GM23338 (cell line): ENCODE measurements around the gene ISOC2. TPM values are rescaled to one million over a fixed set of nuclear protein-coding genes. Genes with fewer than 3 reads are reported as not detected.

Experiments
- ATAC-seq: fragments of 200-7000 bp; cut with Tn5 transposase; 3 replicates; pipeline ENCODE4 v1.9.1; 2020
- DNase-seq: peaks from one replicate; pipeline ENCODE4 v3.0.0-alpha.2; 2015; ENCODE audit warnings: low spot score
- H2AFZ ChIP-seq: fragments of 200-600 bp; sonication (generic); 2 replicates; pipeline ENCODE4 v1.8.0; 2016; ENCODE audit warnings: antibody characterized with exemption, mild to moderate bottlenecking, moderate library complexity
- H3F3A ChIP-seq: fragments of 200-600 bp; sonication (generic); replicated peaks from 2 replicates; pipeline ENCODE4 v1.8.0; 2017; ENCODE audit warnings: antibody characterized with exemption, mixed run types, low read depth
- H3K27ac ChIP-seq: fragments of 200-600 bp; sonication (generic); 2 replicates; pipeline ENCODE4 v1.6.1; 2016; ENCODE audit warnings: low read depth
- H3K27me3 ChIP-seq: fragments of 200-600 bp; sonication (generic); 2 replicates; pipeline ENCODE4 v1.8.0; 2016; ENCODE audit warnings: mild to moderate bottlenecking, mixed run types, moderate library complexity; ENCODE audit not compliant: insufficient read depth
- H3K36me3 ChIP-seq: fragments of 200-600 bp; sonication (generic); 2 replicates; pipeline ENCODE4 v1.8.0; 2016; ENCODE audit warnings: mild to moderate bottlenecking; ENCODE audit not compliant: insufficient read depth
- H3K4me1 ChIP-seq: fragments of 200-600 bp; sonication (generic); 2 replicates; pipeline ENCODE4 v1.8.0; 2016; ENCODE audit warnings: mild to moderate bottlenecking, moderate library complexity; ENCODE audit not compliant: insufficient read depth
- H3K4me2 ChIP-seq: fragments of 200-600 bp; sonication (generic); 2 replicates; pipeline ENCODE4 v1.7.1; 2017; ENCODE audit warnings: mixed run types
- H3K4me3 ChIP-seq: fragments of 200-600 bp; sonication (generic); 2 replicates; pipeline ENCODE4 v1.6.1; 2016; ENCODE audit warnings: mixed run types
- H3K79me2 ChIP-seq: fragments of 200-600 bp; sonication (generic); replicated peaks from 2 replicates; pipeline ENCODE4 v1.8.0; 2017; ENCODE audit warnings: mild to moderate bottlenecking; ENCODE audit not compliant: insufficient read depth
- H3K9me2 ChIP-seq: fragments of 200-600 bp; sonication (generic); 2 replicates; pipeline ENCODE4 v1.8.0; 2017; ENCODE audit not compliant: insufficient read depth
- H4K20me1 ChIP-seq: fragments of 200-600 bp; sonication (generic); replicated peaks from 2 replicates; pipeline ENCODE4 v1.8.0; 2017; ENCODE audit warnings: mild to moderate bottlenecking; ENCODE audit not compliant: insufficient read depth
- H3K27ac Mint-ChIP-seq: 2 replicates; pipeline ENCODE4 v1.8.0; 2020; ENCODE audit warnings: inconsistent platforms, mild to moderate bottlenecking, moderate library complexity, mixed read lengths
- H3K27me3 Mint-ChIP-seq: 3 replicates; pipeline ENCODE4 v1.8.0; 2022; ENCODE audit warnings: low read depth, mild to moderate bottlenecking, moderate library complexity, mixed read lengths, inconsistent platforms; ENCODE audit not compliant: insufficient read depth, poor library complexity
- H3K36me3 Mint-ChIP-seq: 3 replicates; pipeline ENCODE4 v1.8.0; 2021; ENCODE audit warnings: low read depth, mild to moderate bottlenecking, inconsistent platforms, moderate library complexity, mixed read lengths
- H3K4me1 Mint-ChIP-seq: 3 replicates; pipeline ENCODE4 v1.8.0; 2020; ENCODE audit warnings: mild to moderate bottlenecking, inconsistent platforms, mixed read lengths
- H3K4me3 Mint-ChIP-seq: 3 replicates; pipeline ENCODE4 v1.8.0; 2021; ENCODE audit warnings: moderate library complexity, mild to moderate bottlenecking, inconsistent platforms, mixed read lengths
- H3K9me3 Mint-ChIP-seq: 3 replicates; pipeline ENCODE4 v1.8.0; 2020; ENCODE audit warnings: moderate library complexity, mild to moderate bottlenecking, inconsistent platforms, mixed read lengths
- CREB1 ChIP-seq: fragments of 250-450 bp; sonication (Bioruptor Pico); IDR thresholded peaks from 2 replicates; pipeline ENCODE4 v1.5.0; 2020; ENCODE audit warnings: low read depth, mild to moderate bottlenecking, moderate library complexity
- CTCF ChIP-seq, 2 experiments: fragments of 200-600 bp in 1 of 2; sonication (generic) in 1 of 2; conservative IDR thresholded peaks; 2 replicates each; pipeline versions ENCODE4 v1.5.1 to v1.6.1; 2016 to 2017; ENCODE audit warnings: antibody characterized with exemption in 2 of 2, low read depth in 2 of 2, mild to moderate bottlenecking in 2 of 2, moderate library complexity in 1 of 2
- EZH2 ChIP-seq: fragments of 200-600 bp; sonication (generic); IDR thresholded peaks from one replicate; pipeline ENCODE4 v1.8.0; 2017; ENCODE audit warnings: antibody characterized with exemption, mild to moderate bottlenecking, low read depth; ENCODE audit not compliant: unreplicated experiment
- EZH2phosphoT487 ChIP-seq: fragments of 200-600 bp; sonication (generic); IDR thresholded peaks from one replicate; pipeline ENCODE4 v1.8.1; 2018; ENCODE audit warnings: antibody characterized with exemption; ENCODE audit not compliant: unreplicated experiment
- JUNB ChIP-seq: IDR thresholded peaks from one replicate; pipeline ENCODE4 v1.6.1; 2016; ENCODE audit warnings: antibody characterized with exemption; ENCODE audit not compliant: unreplicated experiment
- NANOG ChIP-seq: IDR thresholded peaks from 2 replicates; pipeline ENCODE4 v1.6.1; 2016; ENCODE audit warnings: antibody characterized with exemption, borderline replicate concordance
- POLR2AphosphoS5 ChIP-seq: IDR thresholded peaks from 2 replicates; pipeline ENCODE4 v1.6.1; 2016; ENCODE audit warnings: antibody characterized with exemption, low read depth
- REST ChIP-seq: IDR thresholded peaks from one replicate; pipeline ENCODE4 v1.6.1; 2018; ENCODE audit warnings: antibody characterized with exemption; ENCODE audit not compliant: unreplicated experiment
- STAT1 ChIP-seq: IDR thresholded peaks from one replicate; pipeline ENCODE4 v1.6.1; 2016; ENCODE audit warnings: antibody characterized with exemption; ENCODE audit not compliant: unreplicated experiment
- ZNF114 ChIP-seq: fragments of 250-450 bp; sonication (Bioruptor Pico); IDR thresholded peaks from 2 replicates; pipeline ENCODE4 v1.5.0; 2020; ENCODE audit warnings: mild to moderate bottlenecking, moderate library complexity
- ZNF331 ChIP-seq: fragments of 250-450 bp; sonication (Bioruptor Pico); IDR thresholded peaks from 2 replicates; pipeline ENCODE4 v1.5.0; 2020; ENCODE audit warnings: low read depth, mild to moderate bottlenecking, moderate library complexity
- ZNF462 ChIP-seq: fragments of 250-450 bp; sonication (Bioruptor Pico); IDR thresholded peaks from 2 replicates; pipeline ENCODE4 v1.5.0; 2020; ENCODE audit warnings: mild to moderate bottlenecking, moderate library complexity
- polyA plus RNA-seq: library from polyadenylated mRNA; unstranded; fragments of >200 nt; fragmentation: Nextera tagmentation; extraction: Ambion mirVana; gene quantifications from 2 replicates; pipeline ENCODE4 v1.2.1, GENCODE V29; 2016
- total RNA-seq: library from RNA; depleted of rRNA; stranded (reverse); fragments of >200 nt; shearing (Covaris generic); gene quantifications from 2 replicates; pipeline ENCODE4 v1.2.3, GENCODE V29; 2014
- TF ChIP-seq, protein P1 (sequence below): IDR thresholded peaks from 2 replicates; pipeline ENCODE4 v1.6.1; 2016; ENCODE audit warnings: antibody characterized with exemption

Gene ISOC2
- total and polyA plus RNA-seq, 2 experiments from 2014 or later: 62.6 to 85.2 TPM

DNA sequence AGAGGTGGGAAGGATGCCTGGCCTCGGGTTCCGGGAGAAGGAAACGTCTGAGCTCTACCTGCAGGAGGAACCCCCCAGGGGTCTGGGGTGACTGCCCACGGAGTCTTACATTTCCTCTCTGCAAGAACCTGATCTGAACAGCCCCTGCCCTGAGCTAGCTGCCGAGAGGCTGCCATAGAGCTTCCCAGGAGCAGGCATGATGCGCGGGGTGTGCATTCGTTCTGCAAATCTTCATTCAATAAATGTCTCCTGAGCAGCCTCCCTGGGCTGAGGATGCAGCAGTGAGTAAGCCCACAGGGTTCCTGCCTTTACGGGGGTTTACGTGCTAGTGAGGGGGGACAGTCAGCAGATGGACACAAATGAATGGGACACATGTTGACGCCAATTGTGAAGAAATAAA is 16.8 kb downstream of the ISOC2 start:
- H3K27me3 Mint-ChIP-seq: peaks cover 62% of the 10 kb centered on the region
- Histone ChIP-seq H3K4me2 (no peak overlapping the region), H2AFZ (no peak overlapping the region), H3F3A (peaks cover 14% of the 10 kb centered on the region), H3K4me3 (no peak overlapping the region), H3K36me3 (no peaks in the 10 kb centered on the region), H3K27me3 (peaks cover 88% of the 10 kb centered on the region), H3K9me2 (no peaks in the 10 kb centered on the region), H3K79me2 (no peaks in the 10 kb centered on the region), H3K4me1 (peaks cover 12% of the 10 kb centered on the region; the same call in 1 of the 2 replicates), H3K27ac (no peak overlapping the region), H4K20me1 (no peaks in the 10 kb centered on the region)
- TF ChIP-seq ZNF462: no peak
- TF ChIP-seq EZH2phosphoT487: no peak
- TF ChIP-seq STAT1: no peak
- TF ChIP-seq ZNF331 (CRISPR knock-in tag): no peak
- no peak for TF ChIP-seq EZH2
- TF ChIP-seq POLR2AphosphoS5: no peak
- TF ChIP-seq JUNB: no peak
- TF ChIP-seq, protein P1, sequence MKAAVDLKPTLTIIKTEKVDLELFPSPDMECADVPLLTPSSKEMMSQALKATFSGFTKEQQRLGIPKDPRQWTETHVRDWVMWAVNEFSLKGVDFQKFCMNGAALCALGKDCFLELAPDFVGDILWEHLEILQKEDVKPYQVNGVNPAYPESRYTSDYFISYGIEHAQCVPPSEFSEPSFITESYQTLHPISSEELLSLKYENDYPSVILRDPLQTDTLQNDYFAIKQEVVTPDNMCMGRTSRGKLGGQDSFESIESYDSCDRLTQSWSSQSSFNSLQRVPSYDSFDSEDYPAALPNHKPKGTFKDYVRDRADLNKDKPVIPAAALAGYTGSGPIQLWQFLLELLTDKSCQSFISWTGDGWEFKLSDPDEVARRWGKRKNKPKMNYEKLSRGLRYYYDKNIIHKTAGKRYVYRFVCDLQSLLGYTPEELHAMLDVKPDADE: no peak
- TF ChIP-seq ZNF114 (CRISPR knock-in tag): no peak
- TF ChIP-seq NANOG: no peak
- no peak for TF ChIP-seq CTCF (conservative IDR thresholded peaks at IDR 0.05; ENCODE audit: low read depth in 2 of 2)
- TF ChIP-seq REST: no peak
- no peak for TF ChIP-seq CREB1
- no peaks in the 10 kb centered on the region; the same call in 2 of the 3 replicates for H3K36me3 Mint-ChIP-seq
- H3K9me3 Mint-ChIP-seq: no peaks in the 10 kb centered on the region; the same call in none of the 3 replicates
- DNase-seq (no peak), ATAC-seq (no peak)
- H3K4me1 Mint-ChIP-seq: peaks cover 22% of the 10 kb centered on the region
- H3K27ac Mint-ChIP-seq: no peak overlapping the region
- H3K4me3 Mint-ChIP-seq: no peak overlapping the region; the same call in 2 of the 3 replicates
